ENCODE data around the gene CARS1.

DNA sequence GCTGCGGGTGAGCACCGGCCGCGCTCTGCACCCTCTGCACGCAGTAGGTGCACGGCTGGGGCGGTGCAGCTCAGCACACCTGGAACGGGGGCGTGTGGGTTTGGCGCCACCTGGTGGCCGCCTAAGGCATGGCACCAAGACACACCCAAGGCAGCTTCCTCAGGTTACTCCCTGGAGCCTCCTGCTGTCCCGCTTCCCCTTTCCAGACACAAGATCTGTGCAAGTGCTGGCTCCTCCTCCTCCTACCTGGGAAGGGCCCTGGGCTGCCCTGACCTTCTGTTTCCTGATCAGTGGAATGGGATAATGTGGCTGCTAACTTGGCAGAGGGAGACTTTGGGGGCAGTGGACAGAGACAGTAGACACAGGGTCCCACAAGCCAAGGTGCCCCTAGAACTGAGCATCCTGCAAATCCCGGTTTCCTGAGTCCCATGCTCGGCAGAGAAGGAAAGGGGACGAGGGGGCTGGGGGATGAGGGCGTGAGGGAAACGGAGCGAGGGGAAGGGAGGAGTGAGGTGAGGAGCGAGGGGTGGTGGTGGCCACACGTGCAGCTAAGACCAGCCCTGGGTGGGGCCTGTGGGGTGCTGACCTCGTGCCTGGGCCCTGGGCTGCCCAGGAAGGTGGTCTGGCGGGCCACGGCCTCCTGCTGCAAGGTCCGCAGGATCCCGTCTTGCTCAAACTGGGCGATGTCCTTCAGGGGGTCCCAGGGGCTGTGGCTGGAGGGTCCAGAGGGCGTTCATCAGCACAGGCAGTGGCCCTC, 34.8 kb upstream of the CARS1 start:
- TF ChIP-seq, protein P1, sequence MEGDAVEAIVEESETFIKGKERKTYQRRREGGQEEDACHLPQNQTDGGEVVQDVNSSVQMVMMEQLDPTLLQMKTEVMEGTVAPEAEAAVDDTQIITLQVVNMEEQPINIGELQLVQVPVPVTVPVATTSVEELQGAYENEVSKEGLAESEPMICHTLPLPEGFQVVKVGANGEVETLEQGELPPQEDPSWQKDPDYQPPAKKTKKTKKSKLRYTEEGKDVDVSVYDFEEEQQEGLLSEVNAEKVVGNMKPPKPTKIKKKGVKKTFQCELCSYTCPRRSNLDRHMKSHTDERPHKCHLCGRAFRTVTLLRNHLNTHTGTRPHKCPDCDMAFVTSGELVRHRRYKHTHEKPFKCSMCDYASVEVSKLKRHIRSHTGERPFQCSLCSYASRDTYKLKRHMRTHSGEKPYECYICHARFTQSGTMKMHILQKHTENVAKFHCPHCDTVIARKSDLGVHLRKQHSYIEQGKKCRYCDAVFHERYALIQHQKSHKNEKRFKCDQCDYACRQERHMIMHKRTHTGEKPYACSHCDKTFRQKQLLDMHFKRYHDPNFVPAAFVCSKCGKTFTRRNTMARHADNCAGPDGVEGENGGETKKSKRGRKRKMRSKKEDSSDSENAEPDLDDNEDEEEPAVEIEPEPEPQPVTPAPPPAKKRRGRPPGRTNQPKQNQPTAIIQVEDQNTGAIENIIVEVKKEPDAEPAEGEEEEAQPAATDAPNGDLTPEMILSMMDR (IDR thresholded peaks at IDR 0.05), result peak; percentile 98 to 100 (median 99)
- TF ChIP-seq POLR2A (IDR thresholded peaks at IDR 0.05), result no peak

Data from transverse colon (tissue), 3 donors.